HepG2 (cell line): Measurements from ENCODE around the gene MEG3. TPM values are rescaled to one million over a fixed set of nuclear protein-coding genes. Genes with fewer than 3 reads are reported as not detected.

Experiments
- EEA1 ChIP-seq: sonication (generic); formaldehyde crosslinking; IDR thresholded peaks from 2 replicates; pipeline ENCODE4 v1.5.1; 2020; ENCODE audit warnings: mild to moderate bottlenecking, missing genetic modification reagents, borderline replicate concordance
- EED ChIP-seq: sonication (generic); formaldehyde crosslinking; IDR thresholded peaks from 2 replicates; pipeline ENCODE4 v1.5.0; 2020; ENCODE audit warnings: mild to moderate bottlenecking, missing genetic modification reagents
- MTF2 ChIP-seq: sonication (generic); formaldehyde crosslinking; IDR thresholded peaks from 2 replicates; pipeline ENCODE4 v1.5.0; 2020; ENCODE audit warnings: missing genetic modification reagents, borderline replicate concordance
- NR2F6 ChIP-seq, 2 experiments: IDR thresholded peaks; 2 replicates each; pipeline ENCODE4 v1.6.1; 2016; ENCODE audit warnings: antibody characterized with exemption in 1 of 2, mild to moderate bottlenecking in 1 of 2
- PTBP1 ChIP-seq: fragments of 200-400 bp; formaldehyde crosslinking; IDR thresholded peaks from 2 replicates; pipeline ENCODE4 v1.6.1; 2018; ENCODE audit warnings: low read length, low read depth; ENCODE audit not compliant: poor library complexity, severe bottlenecking
- RAD51 ChIP-seq: fragments of 450-650 bp; IDR thresholded peaks from 2 replicates; pipeline ENCODE4 v1.6.1; 2016; ENCODE audit warnings: borderline replicate concordance
- RBM39 ChIP-seq: fragments of 200-400 bp; formaldehyde crosslinking; IDR thresholded peaks from one replicate; pipeline ENCODE4 v1.6.1; 2018; ENCODE audit warnings: antibody characterized with exemption, mild to moderate bottlenecking, low read depth, low read length; ENCODE audit not compliant: poor library complexity, severe bottlenecking
- SUZ12 ChIP-seq: fragments of 150-350 bp; IDR thresholded peaks from 2 replicates; pipeline ENCODE4 v1.6.1; 2014; ENCODE audit warnings: low read depth, low read length
- XRCC5 ChIP-seq: fragments of 200-400 bp; formaldehyde crosslinking; optimal IDR thresholded peaks from 2 replicates; pipeline ENCODE3; 2017; ENCODE audit warnings: mild to moderate bottlenecking, low read length
- ZBTB8A ChIP-seq: sonication (generic); formaldehyde crosslinking; IDR thresholded peaks from 2 replicates; pipeline ENCODE4 v1.4.0; 2020; ENCODE audit warnings: mild to moderate bottlenecking, low read depth, missing genetic modification reagents, borderline replicate concordance
- ZNF253 ChIP-seq: sonication (generic); formaldehyde crosslinking; IDR thresholded peaks from 2 replicates; pipeline ENCODE4 v1.8.0; 2022; ENCODE audit warnings: mild to moderate bottlenecking, missing genetic modification reagents, borderline replicate concordance
- ZNF292 ChIP-seq: sonication (generic); formaldehyde crosslinking; IDR thresholded peaks from 2 replicates; pipeline ENCODE4 v1.8.1; 2022; ENCODE audit warnings: mild to moderate bottlenecking, low read depth, missing genetic modification reagents, borderline replicate concordance
- ZNF343 ChIP-seq: sonication (generic); formaldehyde crosslinking; IDR thresholded peaks from 2 replicates; pipeline ENCODE4 v1.4.0; 2020; ENCODE audit warnings: mild to moderate bottlenecking, missing genetic modification reagents
- ZNF589 ChIP-seq: sonication (generic); formaldehyde crosslinking; conservative IDR thresholded peaks from 2 replicates; pipeline ENCODE4 v1.8.0; 2022; ENCODE audit warnings: mild to moderate bottlenecking, moderate library complexity, missing genetic modification reagents
- ZNF629 ChIP-seq: sonication (generic); formaldehyde crosslinking; conservative IDR thresholded peaks from 2 replicates; pipeline ENCODE4 v1.5.0; 2020; ENCODE audit warnings: missing genetic modification reagents
- ZNF747 ChIP-seq: sonication (generic); formaldehyde crosslinking; IDR thresholded peaks from 2 replicates; pipeline ENCODE4 v1.8.1; 2023; ENCODE audit warnings: missing genetic modification reagents, mild to moderate bottlenecking, borderline replicate concordance
- ZNF773 ChIP-seq: sonication (generic); formaldehyde crosslinking; IDR thresholded peaks from 2 replicates; pipeline ENCODE4 v1.4.0; 2020; ENCODE audit warnings: missing genetic modification reagents, borderline replicate concordance
- polyA plus RNA-seq, 8 experiments: library from polyadenylated mRNA; depleted of rRNA in 3 of 8; stranded (reverse) in 7 of 8; unstranded in 1 of 8; fragments of >200 nt; fragmentation: Illumina TruSeq in 4 of 8; extraction: Trizol in 4 of 8; gene quantifications; 2 replicates each; pipeline versions ENCODE4 v1.2.1 to v1.2.3, GENCODE V29; 2011 to 2016; ENCODE audit warnings: low read depth in 4 of 8, missing spikeins in 1 of 8, mixed read lengths in 1 of 8; ENCODE audit not compliant: insufficient read depth in 1 of 8
- total RNA-seq, 5 experiments: library from RNA; depleted of rRNA; stranded (reverse); fragments of >200 nt; fragmentation: Illumina TruSeq; extraction: Trizol; gene quantifications; 2 replicates each; pipeline ENCODE4 v1.2.3, GENCODE V29; 2016; ENCODE audit warnings: low read depth in 1 of 5
- TF ChIP-seq, protein P1 (sequence below): sonication (generic); formaldehyde crosslinking; IDR thresholded peaks from 2 replicates; pipeline ENCODE4 v1.5.0; 2020; ENCODE audit warnings: mild to moderate bottlenecking, missing genetic modification reagents
- TF ChIP-seq, protein P2 (sequence below): sonication (generic); formaldehyde crosslinking; IDR thresholded peaks from 2 replicates; pipeline ENCODE4 v1.4.0; 2020; ENCODE audit warnings: mild to moderate bottlenecking, missing genetic modification reagents
- TF ChIP-seq, protein P3 (sequence below): sonication (generic); formaldehyde crosslinking; IDR thresholded peaks from 2 replicates; pipeline ENCODE4 v1.4.0; 2020; ENCODE audit warnings: low read depth, mild to moderate bottlenecking, missing genetic modification reagents
- TF ChIP-seq, protein P4 (sequence below): IDR thresholded peaks from 2 replicates; pipeline ENCODE4 v1.6.1; 2016; ENCODE audit warnings: low read depth, borderline replicate concordance
- TF ChIP-seq, protein P5 (sequence below): sonication (generic); formaldehyde crosslinking; IDR thresholded peaks from 2 replicates; pipeline ENCODE4 v1.4.0; 2020; ENCODE audit warnings: mild to moderate bottlenecking, missing genetic modification reagents
- TF ChIP-seq, protein P6 (sequence below): IDR thresholded peaks from 2 replicates; pipeline ENCODE4 v1.6.1; 2018; ENCODE audit warnings: missing genetic modification reagents

MEG3 gene
- total and polyA plus RNA-seq, 2 of the 13 experiments (the other 11 are each of a cell fraction or from before 2014, with no cell fraction given) = 0.17 TPM; not detected in 1

DNA sequence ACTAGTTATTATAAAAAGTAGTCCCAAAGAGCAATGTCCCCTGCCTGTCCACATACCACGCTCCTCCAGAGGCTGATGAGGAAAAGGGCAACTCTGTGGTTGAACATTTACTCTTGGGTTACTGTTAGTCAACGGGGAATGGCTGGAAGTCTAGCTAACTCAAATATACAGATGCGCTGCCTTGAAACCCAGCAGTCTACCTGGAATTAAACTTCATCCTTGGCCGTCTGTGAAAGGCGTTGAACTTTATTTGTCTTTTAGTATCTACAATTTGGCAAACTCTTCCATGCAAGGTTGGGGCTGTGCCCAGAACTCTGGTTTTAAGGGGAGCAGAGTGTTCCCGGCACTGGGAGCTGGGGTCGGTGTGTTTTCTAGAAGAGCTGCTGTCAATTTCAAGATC, 3.9 kb upstream of the MEG3 start (continued):
- no peak for TF ChIP-seq RBM39
- TF ChIP-seq, protein P1, sequence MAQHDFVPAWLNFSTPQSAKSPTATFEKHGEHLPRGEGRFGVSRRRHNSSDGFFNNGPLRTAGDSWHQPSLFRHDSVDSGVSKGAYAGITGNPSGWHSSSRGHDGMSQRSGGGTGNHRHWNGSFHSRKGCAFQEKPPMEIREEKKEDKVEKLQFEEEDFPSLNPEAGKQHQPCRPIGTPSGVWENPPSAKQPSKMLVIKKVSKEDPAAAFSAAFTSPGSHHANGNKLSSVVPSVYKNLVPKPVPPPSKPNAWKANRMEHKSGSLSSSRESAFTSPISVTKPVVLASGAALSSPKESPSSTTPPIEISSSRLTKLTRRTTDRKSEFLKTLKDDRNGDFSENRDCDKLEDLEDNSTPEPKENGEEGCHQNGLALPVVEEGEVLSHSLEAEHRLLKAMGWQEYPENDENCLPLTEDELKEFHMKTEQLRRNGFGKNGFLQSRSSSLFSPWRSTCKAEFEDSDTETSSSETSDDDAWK = no peak
- TF ChIP-seq, protein P2, sequence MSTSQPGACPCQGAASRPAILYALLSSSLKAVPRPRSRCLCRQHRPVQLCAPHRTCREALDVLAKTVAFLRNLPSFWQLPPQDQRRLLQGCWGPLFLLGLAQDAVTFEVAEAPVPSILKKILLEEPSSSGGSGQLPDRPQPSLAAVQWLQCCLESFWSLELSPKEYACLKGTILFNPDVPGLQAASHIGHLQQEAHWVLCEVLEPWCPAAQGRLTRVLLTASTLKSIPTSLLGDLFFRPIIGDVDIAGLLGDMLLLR (CRISPR knock-in tag) = no peak
- TF ChIP-seq, protein P3, sequence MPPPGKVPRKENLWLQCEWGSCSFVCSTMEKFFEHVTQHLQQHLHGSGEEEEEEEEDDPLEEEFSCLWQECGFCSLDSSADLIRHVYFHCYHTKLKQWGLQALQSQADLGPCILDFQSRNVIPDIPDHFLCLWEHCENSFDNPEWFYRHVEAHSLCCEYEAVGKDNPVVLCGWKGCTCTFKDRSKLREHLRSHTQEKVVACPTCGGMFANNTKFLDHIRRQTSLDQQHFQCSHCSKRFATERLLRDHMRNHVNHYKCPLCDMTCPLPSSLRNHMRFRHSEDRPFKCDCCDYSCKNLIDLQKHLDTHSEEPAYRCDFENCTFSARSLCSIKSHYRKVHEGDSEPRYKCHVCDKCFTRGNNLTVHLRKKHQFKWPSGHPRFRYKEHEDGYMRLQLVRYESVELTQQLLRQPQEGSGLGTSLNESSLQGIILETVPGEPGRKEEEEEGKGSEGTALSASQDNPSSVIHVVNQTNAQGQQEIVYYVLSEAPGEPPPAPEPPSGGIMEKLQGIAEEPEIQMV = no peak
- TF ChIP-seq EED (CRISPR knock-in tag) = no peak
- TF ChIP-seq NR2F6 (IDR thresholded peaks at IDR 0.05) = peak; percentile 35; the same call in 1 of the 2 replicates
- no peak; the same call in 1 of the 2 replicates for TF ChIP-seq NR2F6 (CRISPR knock-in tag; IDR thresholded peaks at IDR 0.05)
- no peak for TF ChIP-seq ZNF773 (CRISPR knock-in tag)
- TF ChIP-seq, protein P4, sequence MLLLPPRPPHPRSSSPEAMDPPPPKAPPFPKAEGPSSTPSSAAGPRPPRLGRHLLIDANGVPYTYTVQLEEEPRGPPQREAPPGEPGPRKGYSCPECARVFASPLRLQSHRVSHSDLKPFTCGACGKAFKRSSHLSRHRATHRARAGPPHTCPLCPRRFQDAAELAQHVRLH = no peak
- no peak for TF ChIP-seq ZBTB8A (CRISPR knock-in tag)
- no peak for TF ChIP-seq ZNF747 (CRISPR knock-in tag)
- TF ChIP-seq ZNF253 = no peak
- no peak for TF ChIP-seq ZNF589
- no peak for TF ChIP-seq MTF2 (CRISPR knock-in tag)
- TF ChIP-seq ZNF292 = no peak
- TF ChIP-seq ZNF343 (CRISPR knock-in tag) = no peak
- TF ChIP-seq, protein P5, sequence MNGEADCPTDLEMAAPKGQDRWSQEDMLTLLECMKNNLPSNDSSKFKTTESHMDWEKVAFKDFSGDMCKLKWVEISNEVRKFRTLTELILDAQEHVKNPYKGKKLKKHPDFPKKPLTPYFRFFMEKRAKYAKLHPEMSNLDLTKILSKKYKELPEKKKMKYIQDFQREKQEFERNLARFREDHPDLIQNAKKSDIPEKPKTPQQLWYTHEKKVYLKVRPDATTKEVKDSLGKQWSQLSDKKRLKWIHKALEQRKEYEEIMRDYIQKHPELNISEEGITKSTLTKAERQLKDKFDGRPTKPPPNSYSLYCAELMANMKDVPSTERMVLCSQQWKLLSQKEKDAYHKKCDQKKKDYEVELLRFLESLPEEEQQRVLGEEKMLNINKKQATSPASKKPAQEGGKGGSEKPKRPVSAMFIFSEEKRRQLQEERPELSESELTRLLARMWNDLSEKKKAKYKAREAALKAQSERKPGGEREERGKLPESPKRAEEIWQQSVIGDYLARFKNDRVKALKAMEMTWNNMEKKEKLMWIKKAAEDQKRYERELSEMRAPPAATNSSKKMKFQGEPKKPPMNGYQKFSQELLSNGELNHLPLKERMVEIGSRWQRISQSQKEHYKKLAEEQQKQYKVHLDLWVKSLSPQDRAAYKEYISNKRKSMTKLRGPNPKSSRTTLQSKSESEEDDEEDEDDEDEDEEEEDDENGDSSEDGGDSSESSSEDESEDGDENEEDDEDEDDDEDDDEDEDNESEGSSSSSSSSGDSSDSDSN (CRISPR knock-in tag) = no peak
- no peak for TF ChIP-seq SUZ12
- TF ChIP-seq RAD51 = no peak
- no peak for TF ChIP-seq XRCC5
- no peak for TF ChIP-seq ZNF629 (CRISPR knock-in tag)
- TF ChIP-seq EEA1 (CRISPR knock-in tag) = no peak
- no peak for TF ChIP-seq PTBP1
- TF ChIP-seq, protein P6, sequence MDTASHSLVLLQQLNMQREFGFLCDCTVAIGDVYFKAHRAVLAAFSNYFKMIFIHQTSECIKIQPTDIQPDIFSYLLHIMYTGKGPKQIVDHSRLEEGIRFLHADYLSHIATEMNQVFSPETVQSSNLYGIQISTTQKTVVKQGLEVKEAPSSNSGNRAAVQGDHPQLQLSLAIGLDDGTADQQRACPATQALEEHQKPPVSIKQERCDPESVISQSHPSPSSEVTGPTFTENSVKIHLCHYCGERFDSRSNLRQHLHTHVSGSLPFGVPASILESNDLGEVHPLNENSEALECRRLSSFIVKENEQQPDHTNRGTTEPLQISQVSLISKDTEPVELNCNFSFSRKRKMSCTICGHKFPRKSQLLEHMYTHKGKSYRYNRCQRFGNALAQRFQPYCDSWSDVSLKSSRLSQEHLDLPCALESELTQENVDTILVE (CRISPR knock-in tag) = no peak
